Thyroid gland (tissue), 4 donors: Measurements from ENCODE around the gene RNF40. TPM values are rescaled to one million over a fixed set of nuclear protein-coding genes. Genes with fewer than 3 reads are reported as not detected.

Experiments used
- DNase-seq, 2 donors: peaks; one replicate each; pipeline ENCODE4 v3.0.0-alpha.2; 2019
- H3K27ac ChIP-seq, 3 donors: fragments of 200-600 bp; sonication (generic); 1 replicate in 2 of 3; 2 replicates in 1 of 3; pipeline ENCODE4 v1.5.1; 2016 to 2019; ENCODE audit warnings: mild to moderate bottlenecking in 1 of 3, moderate library complexity in 1 of 3
- H3K27me3 ChIP-seq: fragments of 200-600 bp; sonication (generic); one replicate; pipeline ENCODE4 v1.5.1; 2019
- H3K36me3 ChIP-seq, 2 donors: fragments of 200-600 bp; sonication (generic); one replicate each; pipeline ENCODE4 v1.5.1; 2016 to 2019
- H3K4me1 ChIP-seq, 2 donors: fragments of 200-600 bp; sonication (generic); one replicate each; pipeline ENCODE4 v1.5.1; 2017 to 2019
- H3K4me3 ChIP-seq, 3 donors: fragments of 200-600 bp; sonication (generic); replicated peaks in 1 of 3; 1 replicate in 2 of 3; 2 replicates in 1 of 3; pipeline ENCODE4 v1.5.1; 2016; ENCODE audit warnings: mild to moderate bottlenecking in 1 of 3
- H3K9me3 ChIP-seq: fragments of 200-600 bp; sonication (generic); one replicate; pipeline ENCODE4 v1.5.1; 2017
- CTCF ChIP-seq, 6 experiments: fragments of 200-600 bp in 3 of 6; fragments of 450-650 bp in 3 of 6; sonication (generic) in 3 of 6; IDR thresholded peaks; one replicate each; pipeline ENCODE4 v1.5.1; 2016 to 2019; ENCODE audit warnings: antibody characterized with exemption in 6 of 6, mild to moderate bottlenecking in 2 of 6, inconsistent platforms in 1 of 6, moderate library complexity in 1 of 6
- POLR2A ChIP-seq, 2 donors: fragments of 450-650 bp; IDR thresholded peaks; one replicate each; pipeline ENCODE4 v1.6.1; 2017; ENCODE audit warnings: antibody characterized with exemption in 2 of 2, mild to moderate bottlenecking in 2 of 2, moderate library complexity in 1 of 2
- WGBS, 2 donors: methylation state at CpG; one replicate each; pipeline ENCODE4 v1.1.5; 2017; 5-methylcytosine and 5-hydroxymethylcytosine counted together
- intact Hi-C: fragments of 100-400 bp; cut with DNase I; formaldehyde crosslinking; loops from one replicate; pipeline ENCODE4 v1.15.1; 2023
- total RNA-seq, 4 donors: library from RNA; depleted of rRNA; stranded (reverse); fragments of >200 nt; gene quantifications; one replicate each; pipeline ENCODE4 v1.2.3, GENCODE V29; 2016

RNF40 gene
- total RNA-seq, 4 donors from 2014 or later: 105 to 147 (median 113) TPM

GRCh38 chr16:30786936-30787612, 25.0 kb downstream of the RNF40 start, which contains the start of gene ZNF629:
ZNF629 (minus strand) TSS chr16:30787205; CDS start chr16:30784482, 2,723 bp downstream.
- TF ChIP-seq CTCF (IDR thresholded peaks at IDR 0.05): no peak
- peak in 1 of 2 donors; percentile 18 for TF ChIP-seq POLR2A (IDR thresholded peaks at IDR 0.05)
- H3K4me3 ChIP-seq: peak within 1 kb of the TSS; percentile 43 to 98 (median 82)
- peaks cover 16 to 17% of the 10 kb centered on the region in 2 donors for H3K36me3 ChIP-seq
- peak; percentile 67 to 70 for DNase-seq
- H3K27me3 ChIP-seq: no peaks in the 10 kb centered on the region
- peak within 1 kb of the TSS; percentile 75 to 84 (median 80) for H3K27ac ChIP-seq
- peaks cover 12 to 13% of the 10 kb centered on the region in 2 donors for H3K4me1 ChIP-seq
- WGBS, 2 donors: 0 to 2% methylated on average over 3 to 15 of the region's 37 CpGs
- H3K9me3 ChIP-seq: no peaks in the 10 kb centered on the region
- intact Hi-C loops: no loop called here

DNA sequence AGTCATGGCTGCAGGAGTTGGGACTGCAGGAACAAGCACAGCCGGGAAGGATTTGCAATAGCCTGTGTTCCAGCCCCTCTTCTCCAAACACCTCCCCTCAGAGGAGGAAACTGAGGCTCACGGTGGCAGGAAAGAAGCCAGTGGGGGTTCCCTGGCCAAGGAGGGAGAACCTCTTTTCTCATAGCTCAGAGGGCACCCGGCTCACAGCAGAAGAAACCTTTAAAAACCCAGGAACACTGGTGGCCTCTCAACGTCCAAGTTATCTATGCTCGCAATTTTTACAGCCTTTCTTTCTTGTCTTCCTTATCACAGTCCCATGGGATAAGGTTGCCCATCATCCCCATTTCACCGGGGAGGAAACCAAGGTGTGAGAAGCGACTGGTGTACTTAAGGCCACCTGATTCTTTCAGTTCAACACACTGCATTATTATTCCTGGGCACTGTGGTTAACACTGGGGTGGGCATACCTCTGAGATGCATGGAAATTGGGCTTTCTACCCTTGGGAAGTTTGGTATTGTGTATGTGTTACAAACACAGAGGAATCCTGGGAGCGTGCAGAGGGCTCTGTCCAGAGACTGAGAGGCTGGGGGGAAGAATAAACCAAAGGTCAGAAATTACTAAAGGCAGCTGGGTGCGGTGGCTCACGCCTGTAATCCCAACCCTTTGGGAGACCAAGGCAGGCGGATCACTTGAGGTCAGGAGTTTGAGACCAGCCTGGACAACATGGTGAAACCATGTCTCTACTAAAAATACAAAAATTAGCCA, 25.7 kb downstream of the RNF40 start:
- Histone ChIP-seq H3K27me3 (no peaks in the 10 kb centered on the region), H3K36me3 (peaks cover 9% of the 10 kb centered on the region in 2 donors), H3K4me1 (peaks cover 12 to 13% of the 10 kb centered on the region in 2 donors), H3K4me3 (peak overlapping the region; percentile 43 to 98 (median 82)), H3K27ac (peak overlapping the region; percentile 75 to 84 (median 80)), H3K9me3 (no peaks in the 10 kb centered on the region)
- DNase-seq: no peak
- WGBS, 2 donors: 40 to 46% methylated on average over 11 of the region's 11 CpGs
- no peak for TF ChIP-seq CTCF (IDR thresholded peaks at IDR 0.05)
- TF ChIP-seq POLR2A (IDR thresholded peaks at IDR 0.05): no peak
- intact Hi-C loops: no loop called here

DNA sequence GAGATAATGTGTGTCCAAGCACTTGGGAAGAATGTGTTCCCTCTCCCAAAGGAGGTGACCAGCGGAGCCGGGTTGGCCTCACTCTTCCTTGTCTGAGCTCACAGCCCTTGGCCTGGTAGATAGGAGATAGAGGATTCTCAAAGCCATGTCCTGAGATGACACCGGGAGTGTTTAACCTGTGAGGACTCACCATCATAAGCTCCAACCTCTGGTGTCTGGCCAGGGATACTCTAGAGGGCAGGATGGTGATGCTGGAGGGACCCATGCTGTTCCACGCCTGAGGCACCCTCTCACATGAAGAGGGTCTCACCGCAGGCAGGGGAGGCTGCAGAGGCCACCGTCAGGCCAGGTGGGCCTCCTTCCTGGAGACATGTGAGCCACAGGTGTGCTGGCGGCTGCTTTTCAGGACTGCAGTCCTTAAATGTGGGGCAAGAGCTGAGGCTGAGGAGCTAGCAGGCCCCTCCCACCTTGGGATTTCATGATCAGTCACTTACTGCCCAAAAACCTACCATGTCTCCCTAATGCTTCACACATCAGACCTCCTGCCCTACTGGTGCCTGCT, 31.5 kb downstream of the RNF40 start:
- intact Hi-C loops: no loop called here
- no peaks in the 10 kb centered on the region for H3K36me3 ChIP-seq
- TF ChIP-seq CTCF (IDR thresholded peaks at IDR 0.05): no peak
- 81 to 90% methylated on average over 7 of the region's 7 CpGs for WGBS, 2 donors
- no peaks in the 10 kb centered on the region for H3K27me3 ChIP-seq
- no peak overlapping the region for H3K27ac ChIP-seq
- no peaks in the 10 kb centered on the region for H3K4me1 ChIP-seq
- H3K4me3 ChIP-seq: no peak overlapping the region
- no peaks in the 10 kb centered on the region for H3K9me3 ChIP-seq
- DNase-seq: no peak

DNA sequence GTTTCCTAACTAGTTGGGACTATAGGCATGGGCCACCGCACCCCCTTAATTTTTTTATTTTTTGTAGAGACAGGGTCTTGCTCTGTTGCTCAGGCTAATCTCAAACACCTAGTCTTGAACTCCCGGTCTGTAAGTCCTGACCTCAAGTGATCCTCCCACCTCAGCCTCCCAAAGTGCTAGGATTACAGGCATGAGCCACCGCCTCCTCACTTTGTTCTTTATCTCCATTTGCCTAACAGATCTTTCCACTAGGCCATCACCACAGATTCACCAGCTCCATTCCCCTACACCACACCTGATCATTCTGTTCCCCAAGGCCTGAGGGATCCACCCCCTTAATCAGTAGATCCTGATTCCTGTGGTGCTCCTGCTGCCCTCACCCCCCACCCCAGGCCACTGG, 32.5 kb downstream of the RNF40 start:
- no peak overlapping the region for H3K27ac ChIP-seq
- H3K36me3 ChIP-seq: no peaks in the 10 kb centered on the region
- intact Hi-C loops: no loop called here
- H3K9me3 ChIP-seq: no peaks in the 10 kb centered on the region
- H3K27me3 ChIP-seq: no peaks in the 10 kb centered on the region
- H3K4me1 ChIP-seq: no peaks in the 10 kb centered on the region
- no peak for TF ChIP-seq CTCF (IDR thresholded peaks at IDR 0.05)
- TF ChIP-seq POLR2A (IDR thresholded peaks at IDR 0.05): no peak
- DNase-seq: no peak
- no peak overlapping the region for H3K4me3 ChIP-seq
- WGBS, 2 donors: 90 to 91% methylated on average over 3 of the region's 3 CpGs
